ENCODE measurements around the gene BPIFA3.

BPIFA3 gene

DNA sequence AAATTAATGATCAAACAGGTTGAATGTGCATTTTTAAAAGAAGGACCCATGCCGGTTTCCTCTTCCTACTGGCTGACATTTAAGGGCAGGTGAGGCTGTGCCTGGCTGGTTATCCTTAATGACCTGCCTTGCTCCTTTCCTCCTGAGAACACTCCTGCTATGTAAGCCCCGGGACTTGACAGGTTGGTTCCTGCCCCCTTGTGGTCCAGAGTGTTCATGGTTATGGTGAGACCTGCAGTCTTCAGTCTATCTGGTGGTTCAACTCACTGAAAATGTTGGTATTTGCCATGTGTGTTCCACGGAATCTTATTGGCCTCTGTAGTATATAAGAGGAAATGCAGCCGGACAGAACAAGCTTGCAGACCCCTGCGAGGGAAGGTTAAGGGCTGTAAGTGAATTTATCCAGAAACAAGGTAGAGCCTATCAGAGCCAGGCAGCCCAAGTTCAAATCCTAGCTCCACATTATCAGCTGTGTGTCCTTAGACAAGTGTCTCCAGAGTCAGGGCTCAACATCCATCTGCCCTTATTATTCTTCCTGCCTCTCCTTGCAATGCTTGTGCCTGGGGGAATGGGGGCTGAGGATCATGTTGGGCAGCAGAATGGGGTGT, 5.2 kb upstream of the BPIFA3 start:
- TF ChIP-seq, protein P1, sequence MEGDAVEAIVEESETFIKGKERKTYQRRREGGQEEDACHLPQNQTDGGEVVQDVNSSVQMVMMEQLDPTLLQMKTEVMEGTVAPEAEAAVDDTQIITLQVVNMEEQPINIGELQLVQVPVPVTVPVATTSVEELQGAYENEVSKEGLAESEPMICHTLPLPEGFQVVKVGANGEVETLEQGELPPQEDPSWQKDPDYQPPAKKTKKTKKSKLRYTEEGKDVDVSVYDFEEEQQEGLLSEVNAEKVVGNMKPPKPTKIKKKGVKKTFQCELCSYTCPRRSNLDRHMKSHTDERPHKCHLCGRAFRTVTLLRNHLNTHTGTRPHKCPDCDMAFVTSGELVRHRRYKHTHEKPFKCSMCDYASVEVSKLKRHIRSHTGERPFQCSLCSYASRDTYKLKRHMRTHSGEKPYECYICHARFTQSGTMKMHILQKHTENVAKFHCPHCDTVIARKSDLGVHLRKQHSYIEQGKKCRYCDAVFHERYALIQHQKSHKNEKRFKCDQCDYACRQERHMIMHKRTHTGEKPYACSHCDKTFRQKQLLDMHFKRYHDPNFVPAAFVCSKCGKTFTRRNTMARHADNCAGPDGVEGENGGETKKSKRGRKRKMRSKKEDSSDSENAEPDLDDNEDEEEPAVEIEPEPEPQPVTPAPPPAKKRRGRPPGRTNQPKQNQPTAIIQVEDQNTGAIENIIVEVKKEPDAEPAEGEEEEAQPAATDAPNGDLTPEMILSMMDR (IDR thresholded peaks at IDR 0.05; ENCODE audit: low read depth, low read length): peak; percentile 18; the same call in 1 of the 2 replicates
- H3K4me3 ChIP-seq (ENCODE audit: low read depth, low read length): no peak overlapping the region

DNA sequence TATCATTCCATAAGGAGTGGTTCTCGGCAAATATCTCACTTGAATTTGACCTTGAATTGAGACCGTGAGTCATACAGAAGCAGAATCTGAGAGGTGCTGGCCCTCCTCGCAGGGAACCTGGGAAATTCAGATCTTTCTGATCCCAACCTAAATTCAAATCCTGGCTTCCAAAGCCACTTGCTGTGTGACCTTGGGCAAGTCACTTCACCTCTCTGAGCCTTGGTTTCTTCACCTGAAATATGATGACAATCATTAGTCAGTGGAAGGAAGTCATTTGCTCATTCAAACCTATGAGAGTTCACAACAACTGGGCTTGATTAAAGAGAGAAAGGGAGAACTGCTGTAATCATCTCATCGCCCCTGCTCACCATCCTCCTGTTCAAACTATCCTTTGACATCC, 7.2 kb downstream of the BPIFA3 start:
- TF ChIP-seq, protein P1 (IDR thresholded peaks at IDR 0.05; ENCODE audit: low read depth, low read length): no peak
- no peak overlapping the region for H3K4me3 ChIP-seq (ENCODE audit: low read depth, low read length)

DNA sequence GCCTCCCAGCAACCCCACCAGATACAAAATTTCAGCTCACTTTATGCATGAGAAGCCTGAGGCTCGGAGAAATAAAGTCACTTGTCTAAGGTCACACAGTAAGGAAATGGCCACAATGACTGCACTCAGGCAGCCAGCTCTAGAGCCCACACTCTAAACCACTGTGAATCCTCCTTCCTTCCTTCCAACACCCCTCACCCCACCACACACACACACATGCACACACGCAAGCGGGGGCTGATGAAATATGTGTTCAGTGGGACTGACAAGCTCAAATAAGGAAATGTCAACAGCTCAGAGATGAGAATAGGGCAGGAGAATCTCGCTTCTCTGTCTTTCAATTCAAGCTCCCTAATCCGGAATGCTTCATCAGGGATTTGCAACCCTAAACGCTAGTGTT, 12.7 kb downstream of the BPIFA3 start:
- no peak overlapping the region for H3K4me3 ChIP-seq (ENCODE audit: low read depth, low read length)
- TF ChIP-seq, protein P1 (IDR thresholded peaks at IDR 0.05; ENCODE audit: low read depth, low read length): no peak

DNA sequence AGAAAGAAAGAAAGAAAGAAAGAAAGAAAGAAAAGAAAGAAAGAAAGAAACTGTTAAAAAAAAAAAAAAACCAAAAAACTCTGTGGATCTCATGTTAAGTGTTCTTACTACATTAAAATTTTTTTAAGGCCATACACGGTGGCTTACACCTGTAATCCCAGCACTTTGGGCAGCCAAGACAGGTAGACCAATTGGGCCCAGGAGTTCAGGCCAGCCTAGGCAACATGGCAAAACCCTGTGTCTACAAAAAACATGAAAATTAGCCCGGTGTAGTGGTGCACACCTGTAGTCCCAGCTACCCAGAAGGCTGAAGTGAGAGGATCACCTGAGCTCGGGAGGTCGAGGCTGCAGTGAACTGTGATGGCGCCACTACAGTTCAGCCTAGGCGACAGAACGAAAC, 14.1 kb downstream of the BPIFA3 start:
- H3K4me3 ChIP-seq (ENCODE audit: low read depth, low read length): no peak overlapping the region
- TF ChIP-seq, protein P1 (IDR thresholded peaks at IDR 0.05; ENCODE audit: low read depth, low read length): no peak

DNA sequence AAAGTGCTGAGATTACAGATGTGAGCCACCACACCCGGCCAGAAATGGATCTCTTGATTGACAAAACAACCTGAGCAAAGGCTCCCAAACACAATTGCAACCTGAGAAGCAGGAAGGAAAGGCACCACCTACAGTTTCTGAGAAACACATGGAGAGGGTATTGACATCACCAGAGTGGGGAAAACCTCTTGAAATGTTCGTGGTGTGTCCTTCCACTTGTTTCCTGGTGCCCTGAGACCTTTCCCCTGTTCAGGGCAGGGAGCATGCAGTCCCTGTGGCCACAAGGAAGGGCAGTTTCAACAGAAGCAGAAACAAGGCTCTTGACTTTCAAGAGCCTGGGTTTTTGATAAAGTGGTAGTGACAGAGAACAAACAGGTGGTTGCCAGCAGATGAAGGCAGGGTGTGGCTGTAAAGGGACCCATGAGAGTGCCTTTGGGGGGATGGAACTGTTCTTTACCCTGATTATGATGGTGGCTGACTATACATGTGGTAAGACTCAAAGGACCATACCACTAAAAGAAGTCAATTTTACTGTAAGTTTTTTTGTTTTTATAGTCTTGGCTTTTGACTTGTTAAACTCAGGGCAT, 15.4 kb downstream of the BPIFA3 start:
- no peak overlapping the region for H3K4me3 ChIP-seq (ENCODE audit: low read depth, low read length)
- TF ChIP-seq, protein P1 (IDR thresholded peaks at IDR 0.05; ENCODE audit: low read depth, low read length): no peak

DNA sequence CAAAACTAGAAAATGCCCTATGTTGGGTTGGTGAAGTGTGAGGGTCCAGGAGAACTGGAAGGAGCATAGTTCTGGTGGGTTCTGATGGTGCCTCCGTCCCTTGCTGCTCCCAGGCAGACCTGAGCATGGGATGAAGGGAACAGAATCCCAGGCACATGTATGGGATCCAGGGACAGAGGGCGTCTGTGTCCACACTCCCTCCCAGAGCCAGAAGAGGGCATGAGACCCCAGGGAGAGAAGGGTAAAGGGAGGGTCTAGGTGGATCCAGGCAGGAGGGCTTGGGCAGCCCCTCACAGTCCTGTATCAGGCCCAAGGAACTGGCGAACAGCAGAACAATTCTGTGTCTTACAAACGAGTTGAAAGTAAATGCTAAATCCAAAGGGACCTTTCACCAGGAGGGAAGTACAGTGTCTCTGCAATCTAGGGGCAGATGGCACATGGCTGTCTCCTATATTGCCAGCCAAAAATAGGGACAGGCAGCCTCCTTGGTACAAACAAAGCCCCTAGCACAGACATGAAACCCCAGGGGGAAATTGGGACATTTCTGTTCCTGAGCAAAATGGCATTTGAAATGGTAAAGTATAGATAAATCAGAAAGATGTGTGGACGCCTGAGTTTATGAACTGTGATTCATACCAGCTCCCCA, 16.1 kb downstream of the BPIFA3 start:
- H3K4me3 ChIP-seq (ENCODE audit: low read depth, low read length): no peak overlapping the region
- TF ChIP-seq, protein P1 (IDR thresholded peaks at IDR 0.05; ENCODE audit: low read depth, low read length): no peak

DNA sequence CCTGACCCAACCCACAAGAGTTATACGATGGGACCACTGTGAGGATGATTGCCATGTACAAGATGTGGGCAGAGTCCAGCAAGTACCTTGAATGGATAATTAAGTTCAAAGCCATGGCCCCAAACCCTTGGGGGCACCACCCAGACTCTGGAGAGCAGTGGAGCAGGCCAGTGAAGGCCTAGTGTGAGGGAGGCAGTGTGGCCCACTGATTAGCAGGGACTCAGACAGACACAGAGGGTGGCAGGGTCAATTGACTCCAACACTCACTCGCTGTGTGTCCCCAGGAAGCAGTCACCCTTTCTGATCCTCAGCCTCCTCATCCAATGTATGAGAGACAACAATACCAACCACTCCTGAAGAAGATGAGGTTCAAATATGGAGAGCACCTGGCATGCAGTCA, 16.9 kb downstream of the BPIFA3 start:
- H3K4me3 ChIP-seq (ENCODE audit: low read depth, low read length): no peak overlapping the region
- TF ChIP-seq, protein P1 (IDR thresholded peaks at IDR 0.05; ENCODE audit: low read depth, low read length): no peak
